K562 (cell line): Measurements from ENCODE around the gene INSM1. TPM values are rescaled to one million over a fixed set of nuclear protein-coding genes. Genes with fewer than 3 reads are reported as not detected.

Source experiments
- ATAC-seq: fragments of 200-7000 bp; cut with Tn5 transposase; 3 replicates; pipeline ENCODE4 v1.9.1; 2020; ENCODE audit warnings: moderate library complexity
- BruUV-seq: library from RNA; stranded (reverse); fragments of 400-500 nt; replicated peaks from 2 replicates; lab custom pipeline; 2021; lab: Mats Ljungman, UMichigan
- CTCF ChIA-PET: fragments of 300-600 bp; formaldehyde crosslinking; extraction: SDS; loops from one replicate; lab custom pipeline; 2021; ENCODE audit warnings: low intra/inter-chr PET ratio; lab: Yijun Ruan, JAX
- POLR2A ChIA-PET: fragments of 300-600, 350-650 bp; sonication (Branson Sonifier 250); formaldehyde crosslinking; extraction: SDS; loops from one replicate; lab custom pipeline; 2021; ENCODE audit warnings: antibody characterized with exemption, inconsistent platforms; lab: Yijun Ruan, JAX
- DNase-seq, 4 experiments: peaks; one replicate each; pipeline versions ENCODE4 v3.0.0 to v3.0.0-alpha.2; 2011 to 2018; ENCODE audit warnings: low spot score in 3 of 4, mixed read lengths in 3 of 4; ENCODE audit errors: extremely low read depth in 1 of 4
- FAIRE-seq: peaks from 2 replicates; lab custom pipeline; 2011; peaks lifted over from hg19 to GRCh38; lab: Jason Lieb, UNC
- H2AFZ ChIP-seq: 2 replicates; pipeline ENCODE4 v1.6.0; 2011; ENCODE audit warnings: low read depth, low read length, control low read depth, inconsistent platforms
- H3K27ac ChIP-seq: fragments of 200-600 bp; 3 replicates; pipeline ENCODE4 v1.8.0; 2011; ENCODE audit warnings: low read depth, mild to moderate bottlenecking, control low read depth, inconsistent platforms, low read length, moderate library complexity, mixed read lengths; ENCODE audit errors: extremely low read depth
- H3K27me3 ChIP-seq, 2 experiments: fragments of 300-600 bp in 1 of 2; 2 replicates in 1 of 2; 3 replicates in 1 of 2; pipeline versions ENCODE4 v1.6.0 to v1.8.0; 2011; ENCODE audit warnings: inconsistent platforms in 2 of 2, low read length in 2 of 2, mild to moderate bottlenecking in 1 of 2, mixed read lengths in 1 of 2, moderate library complexity in 1 of 2; ENCODE audit not compliant: control insufficient read depth in 2 of 2, insufficient read depth in 2 of 2
- H3K36me3 ChIP-seq: fragments of 300-600 bp; 3 replicates; pipeline ENCODE4 v1.8.0; 2011; ENCODE audit warnings: mild to moderate bottlenecking, low read length, inconsistent platforms; ENCODE audit not compliant: control insufficient read depth, insufficient read depth
- H3K4me1 ChIP-seq, 2 experiments: fragments of 200-600 bp in 1 of 2; replicated peaks in 1 of 2; 2 replicates in 1 of 2; 3 replicates in 1 of 2; pipeline versions ENCODE4 v1.5.1 to v1.8.0; 2011; ENCODE audit warnings: inconsistent platforms in 2 of 2, low read length in 2 of 2, mild to moderate bottlenecking in 1 of 2, mixed read lengths in 1 of 2, moderate library complexity in 1 of 2; ENCODE audit not compliant: control insufficient read depth in 2 of 2, insufficient read depth in 2 of 2
- H3K4me2 ChIP-seq: 2 replicates; pipeline ENCODE4 v1.6.1; 2011; ENCODE audit warnings: low read length, control low read depth, inconsistent platforms, mixed read lengths; ENCODE audit not compliant: insufficient read depth
- H3K4me3 ChIP-seq: fragments of 200-600 bp; sonication (generic), shearing (Covaris generic); 2 replicates; pipeline ENCODE4 v1.5.1; 2016; ENCODE audit warnings: control low read depth, inconsistent platforms
- H3K79me2 ChIP-seq: fragments of 200-600 bp; 3 replicates; pipeline ENCODE4 v1.8.0; 2011; ENCODE audit warnings: low read length, inconsistent platforms; ENCODE audit not compliant: control insufficient read depth, insufficient read depth
- H3K9ac ChIP-seq, 2 experiments: 2 replicates each; pipeline versions ENCODE4 v1.6.0 to v1.6.1; 2011; ENCODE audit warnings: low read depth in 2 of 2, low read length in 2 of 2, control low read depth in 1 of 2, inconsistent platforms in 1 of 2, mild to moderate bottlenecking in 1 of 2, mixed read lengths in 1 of 2; ENCODE audit not compliant: insufficient read depth in 1 of 2
- H3K9me1 ChIP-seq: one replicate; pipeline ENCODE4 v1.6.0; 2011; ENCODE audit warnings: inconsistent platforms, mild to moderate bottlenecking, low read length, moderate library complexity; ENCODE audit not compliant: control insufficient read depth, insufficient read depth
- H3K9me3 ChIP-seq: replicated peaks from 2 replicates; pipeline ENCODE4 v1.5.1; 2011; ENCODE audit warnings: low read depth, low read length, inconsistent platforms; ENCODE audit not compliant: control insufficient read depth, insufficient read depth
- H4K20me1 ChIP-seq: replicated peaks from 2 replicates; pipeline ENCODE4 v1.6.1; 2011; ENCODE audit warnings: low read length, inconsistent platforms, mixed read lengths; ENCODE audit not compliant: control insufficient read depth, insufficient read depth
- BRF1 ChIP-seq: IDR thresholded peaks from 3 replicates; pipeline ENCODE4 v1.6.1; 2011; ENCODE audit warnings: borderline replicate concordance, mild to moderate bottlenecking; ENCODE audit not compliant: insufficient read length; ENCODE audit errors: extremely low read depth
- CBX1 ChIP-seq: sonication (generic); IDR thresholded peaks from 2 replicates; pipeline ENCODE4 v1.6.1; 2016; ENCODE audit warnings: antibody characterized with exemption, low read depth, mild to moderate bottlenecking
- KDM1A ChIP-seq, 2 experiments: fragments of 450-650 bp; IDR thresholded peaks; 2 replicates each; pipeline ENCODE4 v1.6.1; 2016; ENCODE audit warnings: mild to moderate bottlenecking in 2 of 2
- NEUROD1 ChIP-seq: fragments of 150-350 bp; IDR thresholded peaks from 2 replicates; pipeline ENCODE4 v1.6.1; 2014; ENCODE audit warnings: borderline replicate concordance, low read length, low read depth; ENCODE audit not compliant: partially characterized antibody
- NFE2L1 ChIP-seq: fragments of 450-650 bp; IDR thresholded peaks from 2 replicates; pipeline ENCODE4 v1.6.1; 2016; ENCODE audit warnings: missing genetic modification characterization, low read depth, mild to moderate bottlenecking, missing compliant biosample characterization, moderate library complexity, borderline replicate concordance
- SMC3 ChIP-seq: conservative IDR thresholded peaks from 2 replicates; pipeline ENCODE4 v1.6.1; 2011; ENCODE audit warnings: low read depth, low read length, improper control_type of control experiment; ENCODE audit not compliant: insufficient read depth
- ZBTB1 ChIP-seq: sonication (generic); formaldehyde crosslinking; IDR thresholded peaks from 2 replicates; pipeline ENCODE4 v1.8.1; 2023; ENCODE audit warnings: missing genetic modification reagents, low read depth, mild to moderate bottlenecking, borderline replicate concordance
- ZEB2 ChIP-seq: fragments of 450-650 bp; IDR thresholded peaks from 2 replicates; pipeline ENCODE4 v1.6.1; 2016
- WGBS: fragments of 100-300 bp; shearing (Covaris generic); methylation state at CpG from one replicate; pipeline ENCODE4 v1.1.6; 2016; ENCODE audit warnings: low coverage, mixed read lengths; ENCODE audit not compliant: insufficient coverage; ENCODE audit errors: missing lambda C conversion rate; 5-methylcytosine and 5-hydroxymethylcytosine counted together
- in situ Hi-C: fragments of 300-500 bp; cut with MboI; formaldehyde crosslinking; loops from 4 replicates; pipeline ENCODE4 v1.15.0; 2018; ENCODE audit warnings: inconsistent platforms, mixed read lengths
- intact Hi-C: fragments of 100-400 bp; cut with micrococcal nuclease; formaldehyde crosslinking; loops from 2 replicates; pipeline ENCODE4 v1.14.2; 2022
- polyA plus RNA-seq, 8 experiments: library from polyadenylated mRNA; depleted of rRNA in 4 of 8; stranded (reverse) in 5 of 8; unstranded in 3 of 8; fragments of >200 nt; fragmentation: Nextera tagmentation in 2 of 8; fragmentation: Illumina TruSeq in 1 of 8; extraction: Ambion mirVana in 2 of 8; extraction: Trizol in 1 of 8; gene quantifications; 2 replicates each; pipeline versions ENCODE4 v1.2.1 to v1.2.3, GENCODE V29; 2011 to 2014; ENCODE audit warnings: inconsistent platforms in 1 of 8, missing spikeins in 1 of 8
- total RNA-seq, 7 experiments: library from RNA; depleted of rRNA in 6 of 7; stranded (reverse); fragments of >200 nt in 6 of 7; fragmentation: Illumina TruSeq in 2 of 7; extraction: Trizol in 2 of 7; gene quantifications; 2 replicates each; pipeline versions ENCODE4 v1.2.1 to v1.2.3, GENCODE V29; 2011 to 2021; ENCODE audit warnings: low replicate concordance in 1 of 7
- TF ChIP-seq, protein P1 (sequence below): fragments of 250-450 bp; sonication (Bioruptor Pico); IDR thresholded peaks from 2 replicates; pipeline ENCODE4 v1.5.0; 2021; ENCODE audit warnings: mild to moderate bottlenecking, borderline replicate concordance
- TF ChIP-seq, protein P2 (sequence below), 2 experiments: fragments of 450-650 bp; formaldehyde crosslinking in 1 of 2; IDR thresholded peaks; 2 replicates each; pipeline versions ENCODE4 v1.4.0 to v1.6.1; 2014 to 2020; ENCODE audit warnings: mild to moderate bottlenecking in 2 of 2, borderline replicate concordance in 1 of 2, low read depth in 1 of 2

INSM1 gene
- total and polyA plus RNA-seq, 9 of the 15 experiments (the other 6 are each of a cell fraction or from before 2014, with no cell fraction given) = not detected

DNA sequence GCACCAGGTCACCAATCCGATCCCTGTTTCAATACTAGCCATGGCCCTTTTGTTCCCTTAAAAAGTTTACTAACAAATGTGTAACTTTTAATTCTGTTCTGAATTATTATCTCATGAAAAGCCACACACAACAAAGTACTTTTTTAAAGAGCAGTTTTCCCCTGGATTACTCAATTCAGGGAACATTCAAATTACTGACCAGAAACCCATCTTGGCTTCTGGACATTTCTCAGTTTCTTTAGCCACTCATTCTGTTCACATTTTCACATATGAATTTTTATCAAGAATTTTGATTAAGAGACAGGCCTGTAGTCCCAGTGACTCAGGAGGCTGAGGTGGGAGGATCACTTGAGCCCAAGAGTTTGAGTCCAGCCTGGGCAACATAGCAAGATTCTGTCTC lies 47.4 kb downstream of the INSM1 start:
- in situ Hi-C loops = no loop called here
- Histone ChIP-seq H3K9me3 (no peaks in the 10 kb centered on the region), H3K27ac (no peak overlapping the region), H3K4me3 (no peak overlapping the region), H3K36me3 (no peaks in the 10 kb centered on the region), H3K27me3 (peaks cover 0 to 9% of the 10 kb centered on the region in 2 experiments; a peak in 3 of 5 replicates), H3K9ac (no peak overlapping the region), H3K79me2 (no peaks in the 10 kb centered on the region), H2AFZ (no peak overlapping the region), H3K9me1 (no peaks in the 10 kb centered on the region), H3K4me2 (no peak overlapping the region), H3K4me1 (no peaks in the 10 kb centered on the region), H4K20me1 (no peaks in the 10 kb centered on the region)
- ATAC-seq (no peak), FAIRE-seq (no peak), DNase-seq (no peak)
- WGBS = 0% methylated on average over 1 of the region's 1 CpG
- POLR2A ChIA-PET = no interaction called here
- intact Hi-C loops = no loop called here
- CTCF ChIA-PET = no interaction called here
- BruUV-seq = no TSS peak
- no peak for TF ChIP-seq SMC3
- TF ChIP-seq NFE2L1 (tag) = no peak
- no peak for TF ChIP-seq CBX1
- no peak for TF ChIP-seq BRF1
- TF ChIP-seq ZBTB1 (CRISPR knock-in tag) = no peak
- no peak for TF ChIP-seq KDM1A (IDR thresholded peaks at IDR 0.05)
- TF ChIP-seq NEUROD1 = no peak
- TF ChIP-seq ZEB2 = no peak
- TF ChIP-seq, protein P1, sequence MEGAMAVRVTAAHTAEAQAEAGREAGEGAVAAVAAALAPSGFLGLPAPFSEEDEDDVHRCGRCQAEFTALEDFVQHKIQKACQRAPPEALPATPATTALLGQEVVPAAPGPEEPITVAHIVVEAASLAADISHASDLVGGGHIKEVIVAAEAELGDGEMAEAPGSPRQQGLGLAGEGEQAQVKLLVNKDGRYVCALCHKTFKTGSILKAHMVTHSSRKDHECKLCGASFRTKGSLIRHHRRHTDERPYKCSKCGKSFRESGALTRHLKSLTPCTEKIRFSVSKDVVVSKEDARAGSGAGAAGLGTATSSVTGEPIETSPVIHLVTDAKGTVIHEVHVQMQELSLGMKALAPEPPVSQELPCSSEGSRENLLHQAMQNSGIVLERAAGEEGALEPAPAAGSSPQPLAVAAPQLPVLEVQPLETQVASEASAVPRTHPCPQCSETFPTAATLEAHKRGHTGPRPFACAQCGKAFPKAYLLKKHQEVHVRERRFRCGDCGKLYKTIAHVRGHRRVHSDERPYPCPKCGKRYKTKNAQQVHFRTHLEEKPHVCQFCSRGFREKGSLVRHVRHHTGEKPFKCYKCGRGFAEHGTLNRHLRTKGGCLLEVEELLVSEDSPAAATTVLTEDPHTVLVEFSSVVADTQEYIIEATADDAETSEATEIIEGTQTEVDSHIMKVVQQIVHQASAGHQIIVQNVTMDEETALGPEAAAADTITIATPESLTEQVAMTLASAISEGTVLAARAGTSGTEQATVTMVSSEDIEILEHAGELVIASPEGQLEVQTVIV (CRISPR knock-in tag) = no peak
- TF ChIP-seq, protein P2, sequence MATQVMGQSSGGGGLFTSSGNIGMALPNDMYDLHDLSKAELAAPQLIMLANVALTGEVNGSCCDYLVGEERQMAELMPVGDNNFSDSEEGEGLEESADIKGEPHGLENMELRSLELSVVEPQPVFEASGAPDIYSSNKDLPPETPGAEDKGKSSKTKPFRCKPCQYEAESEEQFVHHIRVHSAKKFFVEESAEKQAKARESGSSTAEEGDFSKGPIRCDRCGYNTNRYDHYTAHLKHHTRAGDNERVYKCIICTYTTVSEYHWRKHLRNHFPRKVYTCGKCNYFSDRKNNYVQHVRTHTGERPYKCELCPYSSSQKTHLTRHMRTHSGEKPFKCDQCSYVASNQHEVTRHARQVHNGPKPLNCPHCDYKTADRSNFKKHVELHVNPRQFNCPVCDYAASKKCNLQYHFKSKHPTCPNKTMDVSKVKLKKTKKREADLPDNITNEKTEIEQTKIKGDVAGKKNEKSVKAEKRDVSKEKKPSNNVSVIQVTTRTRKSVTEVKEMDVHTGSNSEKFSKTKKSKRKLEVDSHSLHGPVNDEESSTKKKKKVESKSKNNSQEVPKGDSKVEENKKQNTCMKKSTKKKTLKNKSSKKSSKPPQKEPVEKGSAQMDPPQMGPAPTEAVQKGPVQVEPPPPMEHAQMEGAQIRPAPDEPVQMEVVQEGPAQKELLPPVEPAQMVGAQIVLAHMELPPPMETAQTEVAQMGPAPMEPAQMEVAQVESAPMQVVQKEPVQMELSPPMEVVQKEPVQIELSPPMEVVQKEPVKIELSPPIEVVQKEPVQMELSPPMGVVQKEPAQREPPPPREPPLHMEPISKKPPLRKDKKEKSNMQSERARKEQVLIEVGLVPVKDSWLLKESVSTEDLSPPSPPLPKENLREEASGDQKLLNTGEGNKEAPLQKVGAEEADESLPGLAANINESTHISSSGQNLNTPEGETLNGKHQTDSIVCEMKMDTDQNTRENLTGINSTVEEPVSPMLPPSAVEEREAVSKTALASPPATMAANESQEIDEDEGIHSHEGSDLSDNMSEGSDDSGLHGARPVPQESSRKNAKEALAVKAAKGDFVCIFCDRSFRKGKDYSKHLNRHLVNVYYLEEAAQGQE (IDR thresholded peaks at IDR 0.05; ENCODE audit: borderline replicate concordance) = no peak
- TF ChIP-seq, protein P2 (CRISPR knock-in tag; IDR thresholded peaks at IDR 0.05; ENCODE audit: low read depth) = no peak
